22Rv1 (cell line): ENCODE results near the gene SLAMF8.

ENCODE experiments used
- H3K27ac ChIP-seq: fragments of 450-650 bp; 2 replicates; pipeline ENCODE4 v1.5.1; 2017
- CTCF ChIP-seq: fragments of 450-650 bp; IDR thresholded peaks from 2 replicates; pipeline ENCODE4 v1.5.1; 2017; ENCODE audit warnings: mild to moderate bottlenecking
- ZFX ChIP-seq: fragments of 450-650 bp; IDR thresholded peaks from 2 replicates; pipeline ENCODE4 v1.6.1; 2017; ENCODE audit warnings: antibody characterized with exemption, borderline replicate concordance

SLAMF8 gene

GRCh38 chr1:159835862-159836525 is 9.3 kb downstream of the SLAMF8 start:
- H3K27ac ChIP-seq = no peak overlapping the region
- TF ChIP-seq CTCF = no peak; the same call in 1 of the 2 replicates
- no peak for TF ChIP-seq ZFX

- TF ChIP-seq CTCF (no peak), ZFX (no peak)
- H3K27ac ChIP-seq = no peak overlapping the region
Observed at GRCh38 chr1:159838715-159839114, 12.0 kb downstream of the SLAMF8 start.

- TF ChIP-seq CTCF (no peak), ZFX (no peak)
- H3K27ac ChIP-seq = no peak overlapping the region
Observed at GRCh38 chr1:159839116-159839849, 12.6 kb downstream of the SLAMF8 start.

GRCh38 chr1:159841749-159842148 is 15.1 kb downstream of the SLAMF8 start:
- TF ChIP-seq CTCF (no peak), ZFX (no peak)
- no peak overlapping the region for H3K27ac ChIP-seq

- H3K27ac ChIP-seq = no peak overlapping the region
Observed at GRCh38 chr1:159843459-159843858, 16.8 kb downstream of the SLAMF8 start.

GRCh38 chr1:159845751-159846629 is 19.3 kb downstream of the SLAMF8 start:
- no peak for TF ChIP-seq ZFX
- TF ChIP-seq CTCF = no peak
- no peak overlapping the region for H3K27ac ChIP-seq

More at GRCh38 chr1:159843459-159843858, 16.8 kb downstream of the SLAMF8 start:
- TF ChIP-seq ZFX = no peak
- no peak for TF ChIP-seq CTCF
